GM19023 (cell line): ENCODE measurements around the gene TRPV5.

Source experiments
- ATAC-seq: cut with Tn5 transposase; IDR thresholded peaks from one replicate; pipeline ENCODE4 v1.9.1; 2021; ENCODE audit warnings: mild to moderate bottlenecking, moderate library complexity; ENCODE audit not compliant: unreplicated experiment

Gene TRPV5

DNA sequence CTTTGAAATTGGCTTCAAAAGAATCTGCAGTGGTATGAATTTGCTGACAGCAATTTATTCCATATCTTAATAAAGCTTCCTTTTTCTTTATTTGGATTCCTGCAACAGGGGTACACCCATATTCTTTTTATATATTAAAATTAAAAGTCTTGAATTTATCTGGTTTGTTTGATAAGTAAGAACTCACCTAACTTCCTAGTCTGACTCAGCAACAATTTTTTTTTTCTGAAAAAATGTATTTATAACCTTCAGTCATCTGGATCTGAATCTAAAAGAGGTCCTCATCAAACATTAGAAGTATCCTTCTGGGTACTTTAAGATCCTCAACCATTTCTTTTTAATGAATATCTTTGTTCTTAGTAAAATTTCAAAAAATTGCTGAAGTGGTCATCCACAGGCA lies 74.1 kb downstream of the TRPV5 start:
- no peak for ATAC-seq
